ENCODE measurements around the gene VTI1A.

DNA sequence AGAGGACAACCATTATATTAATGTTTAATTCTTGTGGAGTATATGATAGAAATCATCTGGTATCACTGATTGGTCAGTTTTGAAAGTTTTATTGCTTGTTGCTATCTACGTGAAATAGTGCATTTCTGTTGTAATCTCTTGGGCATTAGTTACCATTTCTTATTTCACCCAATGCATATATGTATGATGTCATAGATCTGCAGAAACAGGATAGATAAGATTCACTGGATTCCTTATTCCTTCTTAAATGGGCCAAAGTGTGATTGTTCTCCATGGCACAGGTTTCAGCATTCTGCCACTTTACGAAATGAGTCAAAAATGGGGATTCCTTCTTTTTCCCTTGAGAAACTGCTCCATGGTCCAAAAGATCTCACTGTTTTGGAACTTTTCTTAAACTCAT lies 56.6 kb downstream of the VTI1A start:
- TF ChIP-seq POLR2AphosphoS5 (IDR thresholded peaks at IDR 0.05; ENCODE audit: low read depth, low read length) = no peak
- TF ChIP-seq KDM4A (IDR thresholded peaks at IDR 0.05; ENCODE audit: low read depth, low read length, severe bottlenecking) = no peak
- TF ChIP-seq EP300 (IDR thresholded peaks at IDR 0.05; ENCODE audit: borderline replicate concordance in 1 of 2, low read depth in 2 of 2, low read length in 2 of 2) = no peak
- TF ChIP-seq, protein P1, sequence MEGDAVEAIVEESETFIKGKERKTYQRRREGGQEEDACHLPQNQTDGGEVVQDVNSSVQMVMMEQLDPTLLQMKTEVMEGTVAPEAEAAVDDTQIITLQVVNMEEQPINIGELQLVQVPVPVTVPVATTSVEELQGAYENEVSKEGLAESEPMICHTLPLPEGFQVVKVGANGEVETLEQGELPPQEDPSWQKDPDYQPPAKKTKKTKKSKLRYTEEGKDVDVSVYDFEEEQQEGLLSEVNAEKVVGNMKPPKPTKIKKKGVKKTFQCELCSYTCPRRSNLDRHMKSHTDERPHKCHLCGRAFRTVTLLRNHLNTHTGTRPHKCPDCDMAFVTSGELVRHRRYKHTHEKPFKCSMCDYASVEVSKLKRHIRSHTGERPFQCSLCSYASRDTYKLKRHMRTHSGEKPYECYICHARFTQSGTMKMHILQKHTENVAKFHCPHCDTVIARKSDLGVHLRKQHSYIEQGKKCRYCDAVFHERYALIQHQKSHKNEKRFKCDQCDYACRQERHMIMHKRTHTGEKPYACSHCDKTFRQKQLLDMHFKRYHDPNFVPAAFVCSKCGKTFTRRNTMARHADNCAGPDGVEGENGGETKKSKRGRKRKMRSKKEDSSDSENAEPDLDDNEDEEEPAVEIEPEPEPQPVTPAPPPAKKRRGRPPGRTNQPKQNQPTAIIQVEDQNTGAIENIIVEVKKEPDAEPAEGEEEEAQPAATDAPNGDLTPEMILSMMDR (IDR thresholded peaks at IDR 0.05; ENCODE audit: control extremely low read depth in 1 of 3, insufficient read depth in 1 of 3, low read depth in 1 of 3, low read length in 3 of 3) = no peak
- TF ChIP-seq BRCA1 (IDR thresholded peaks at IDR 0.05; ENCODE audit: low read depth, low read length) = no peak
- TF ChIP-seq SP1 (IDR thresholded peaks at IDR 0.05; ENCODE audit: low read depth, low read length) = no peak
- TF ChIP-seq, protein P2, sequence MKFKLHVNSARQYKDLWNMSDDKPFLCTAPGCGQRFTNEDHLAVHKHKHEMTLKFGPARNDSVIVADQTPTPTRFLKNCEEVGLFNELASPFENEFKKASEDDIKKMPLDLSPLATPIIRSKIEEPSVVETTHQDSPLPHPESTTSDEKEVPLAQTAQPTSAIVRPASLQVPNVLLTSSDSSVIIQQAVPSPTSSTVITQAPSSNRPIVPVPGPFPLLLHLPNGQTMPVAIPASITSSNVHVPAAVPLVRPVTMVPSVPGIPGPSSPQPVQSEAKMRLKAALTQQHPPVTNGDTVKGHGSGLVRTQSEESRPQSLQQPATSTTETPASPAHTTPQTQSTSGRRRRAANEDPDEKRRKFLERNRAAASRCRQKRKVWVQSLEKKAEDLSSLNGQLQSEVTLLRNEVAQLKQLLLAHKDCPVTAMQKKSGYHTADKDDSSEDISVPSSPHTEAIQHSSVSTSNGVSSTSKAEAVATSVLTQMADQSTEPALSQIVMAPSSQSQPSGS (IDR thresholded peaks at IDR 0.05; ENCODE audit: low read length) = no peak
- no peak for TF ChIP-seq SRF (IDR thresholded peaks at IDR 0.05; ENCODE audit: low read depth, low read length)
- no peak for TF ChIP-seq CEBPB (IDR thresholded peaks at IDR 0.05; ENCODE audit: low read depth, low read length)
- no peak for TF ChIP-seq EGR1 (IDR thresholded peaks at IDR 0.05; ENCODE audit: borderline replicate concordance, low read depth, low read length)
- TF ChIP-seq FOSL1 (IDR thresholded peaks at IDR 0.05; ENCODE audit: insufficient read depth, low read depth, low read length) = no peak
